Measurements from ENCODE around the gene CHTF8.
"Not testable (repeated sequence)": the region's sequence is repeated elsewhere in the genome, so short reads cannot be mapped to it uniquely, and the experiment has no call there.

Gene CHTF8

DNA sequence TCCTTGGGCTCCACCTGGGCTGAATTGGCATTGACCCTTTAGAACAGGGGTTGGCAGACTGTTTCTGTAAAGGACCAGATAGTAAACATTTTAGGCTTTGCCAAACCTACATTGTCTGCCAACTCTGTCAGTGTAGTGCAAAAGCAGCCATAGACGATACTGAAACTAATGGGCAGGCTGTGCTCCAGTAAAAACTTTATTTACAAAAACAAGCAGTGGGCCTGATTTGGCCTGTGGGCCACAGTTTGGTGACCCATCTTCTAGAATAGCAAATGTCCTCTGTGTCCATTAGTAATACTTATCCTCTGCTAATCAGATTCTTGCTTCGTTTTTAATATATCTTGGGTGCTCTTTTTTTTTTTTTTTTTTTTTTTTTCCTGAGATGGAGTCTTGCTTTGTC, 6.2 kb upstream of the CHTF8 start:
- DNase-seq (ENCODE audit: low read depth) = no peak

GRCh38 chr16:69133373-69133954, 1.1 kb upstream of the CHTF8 start:
- no peak for DNase-seq (ENCODE audit: low read depth)

DNA sequence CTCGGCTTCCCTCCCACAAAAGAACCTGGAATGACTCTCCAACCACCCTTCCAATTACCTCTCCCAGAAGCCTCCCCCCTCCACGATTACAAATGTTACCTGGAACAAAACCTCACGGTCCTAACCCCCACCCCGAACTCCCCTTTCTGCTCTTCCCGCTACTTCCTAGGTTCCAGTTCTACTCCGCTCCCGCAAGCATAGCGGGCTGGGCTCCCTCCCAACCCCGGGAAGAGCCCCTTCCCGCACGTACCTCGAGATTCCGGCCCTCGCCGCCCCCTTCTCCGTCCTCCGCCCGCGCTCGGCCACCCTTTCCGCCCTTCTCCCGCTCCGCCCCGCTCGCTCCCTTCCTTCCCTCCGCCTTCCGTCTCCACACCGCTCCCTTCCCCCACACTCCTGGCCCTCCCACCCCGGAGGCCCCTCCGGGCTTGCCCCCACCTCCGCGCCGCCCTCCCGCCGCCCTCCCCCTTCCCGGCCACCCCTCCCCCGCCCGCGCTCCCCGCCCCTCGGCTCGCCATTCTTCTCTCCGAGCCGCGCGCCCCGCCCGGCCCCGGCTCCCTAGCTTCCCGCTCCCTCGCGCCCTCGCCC, 457 bp downstream of the CHTF8 start:
- peak; percentile 83 for DNase-seq (ENCODE audit: low read depth)

DNA sequence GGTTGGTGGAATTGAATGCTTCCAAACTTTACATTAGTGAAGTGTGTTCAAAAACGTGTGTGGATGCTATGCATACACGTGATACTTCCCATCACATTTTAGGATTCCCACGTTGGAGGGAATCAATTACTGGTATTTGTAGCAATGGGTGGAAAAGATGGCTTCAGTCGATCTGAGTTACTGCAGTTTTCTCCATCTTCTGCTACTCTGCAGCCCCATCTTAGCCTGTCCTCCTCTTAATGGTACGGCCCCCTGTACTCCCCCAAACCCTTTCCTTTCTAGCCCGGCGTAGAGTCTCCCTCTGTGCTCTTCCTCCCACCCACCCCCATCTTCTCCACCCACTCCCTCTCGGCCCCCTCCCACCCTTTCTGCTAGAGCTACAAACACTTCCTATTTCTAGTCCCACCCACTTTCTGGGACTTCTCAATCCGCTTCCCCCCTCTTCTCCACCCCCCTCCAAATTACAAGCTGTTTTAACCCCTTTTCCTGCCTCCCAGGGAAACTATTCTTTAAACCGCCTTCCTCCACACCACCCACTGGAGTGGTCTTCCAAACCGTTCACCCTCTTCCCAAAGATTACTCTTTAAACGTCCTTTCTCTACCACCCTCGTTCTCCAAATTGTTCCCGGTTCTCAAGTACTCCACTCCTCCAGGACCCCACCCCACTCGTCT, 1.1 kb downstream of the CHTF8 start:
- no peak for DNase-seq (ENCODE audit: low read depth)

GRCh38 chr16:69130461-69130860, 1.9 kb downstream of the CHTF8 start:
- DNase-seq (ENCODE audit: low read depth) = no peak

GRCh38 chr16:69127966-69128510, 4.3 kb downstream of the CHTF8 start:
- no peak for DNase-seq (ENCODE audit: low read depth)

DNA sequence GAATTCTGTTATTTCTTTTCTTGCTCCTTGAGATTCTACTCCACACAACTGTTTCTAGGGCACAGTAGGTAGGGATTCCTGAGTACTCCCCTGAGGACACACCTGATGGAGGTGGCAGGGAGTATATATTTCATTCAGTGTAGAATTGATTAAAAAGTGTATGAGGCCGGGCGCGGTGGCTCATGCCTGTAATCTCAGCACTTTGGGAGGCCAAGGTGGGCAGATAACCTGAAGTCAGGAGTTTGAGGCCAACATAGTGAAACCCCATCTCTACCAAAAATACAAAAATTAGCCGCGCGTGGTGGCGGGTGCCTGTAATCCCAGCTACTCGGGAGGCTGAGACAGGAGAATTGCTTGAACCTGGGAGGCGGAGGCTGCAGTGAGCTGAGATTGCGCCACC, 5.6 kb downstream of the CHTF8 start:
- DNase-seq (ENCODE audit: low read depth) = not testable (repeated sequence)

GRCh38 chr16:69126221-69126620, 6.2 kb downstream of the CHTF8 start:
- no peak for DNase-seq (ENCODE audit: low read depth)

DNA sequence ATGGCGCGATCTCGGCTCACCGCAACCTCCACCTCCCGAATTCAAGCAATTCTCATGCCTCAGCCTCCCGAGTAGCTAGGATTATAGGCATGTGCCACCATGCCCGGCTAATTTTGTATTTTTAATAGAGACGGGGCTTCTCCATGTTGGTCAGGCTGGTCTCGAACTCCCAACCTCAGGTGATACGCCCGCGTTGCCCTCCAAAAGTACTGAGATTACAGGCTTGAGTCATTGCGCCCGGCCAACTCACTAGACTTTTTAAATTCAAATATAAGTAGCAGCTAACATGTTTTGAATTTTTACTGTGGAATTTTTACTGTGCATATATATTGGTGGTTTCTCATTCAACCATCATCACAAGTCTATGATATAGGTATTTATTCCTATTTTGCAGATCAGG, 7.4 kb downstream of the CHTF8 start:
- not testable (repeated sequence) for DNase-seq (ENCODE audit: low read depth)

DNA sequence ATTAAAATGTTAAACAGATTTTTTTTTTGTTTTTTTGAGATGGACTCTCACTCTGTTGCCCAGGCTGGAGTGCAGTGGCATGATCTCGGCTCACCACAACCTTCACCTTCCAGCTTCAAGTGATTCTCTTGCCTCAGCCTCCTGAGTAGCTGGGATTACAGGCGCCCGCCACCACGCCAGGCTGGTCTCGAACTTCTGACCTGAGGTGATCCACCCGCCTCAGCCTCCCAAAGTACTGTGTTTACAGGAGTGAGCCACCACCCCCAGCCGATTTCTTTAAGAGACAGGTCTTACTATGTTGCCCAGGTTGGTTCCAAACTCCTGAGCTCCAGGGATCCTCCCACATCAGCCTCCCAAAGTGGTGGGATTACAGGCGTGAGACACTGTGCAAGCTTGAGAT, 8.0 kb downstream of the CHTF8 start:
- not testable (repeated sequence) for DNase-seq (ENCODE audit: low read depth)

DNA sequence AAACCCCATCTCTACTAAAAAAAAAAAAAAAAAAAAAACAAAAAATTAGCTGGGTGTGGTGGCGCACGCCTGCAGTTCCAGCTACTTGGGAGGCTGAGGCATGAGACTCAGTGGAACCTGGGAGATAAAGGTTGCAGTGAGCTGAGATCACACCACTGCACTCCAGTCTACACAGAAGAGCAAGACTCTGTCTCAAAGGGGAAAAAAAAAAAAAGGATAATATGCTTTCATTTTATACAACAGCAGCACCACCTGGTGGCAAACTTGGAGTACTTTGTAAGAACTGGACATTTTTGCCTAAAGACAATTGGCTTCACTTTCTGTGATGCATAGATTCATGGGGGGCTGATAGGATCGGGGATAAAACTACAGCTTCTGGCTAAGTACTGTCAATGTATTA, 8.5 kb downstream of the CHTF8 start:
- DNase-seq (ENCODE audit: low read depth) = peak; percentile 55

- no peak for DNase-seq (ENCODE audit: low read depth)
Observed at GRCh38 chr16:69120096-69120664, 12.2 kb downstream of the CHTF8 start.

DNA sequence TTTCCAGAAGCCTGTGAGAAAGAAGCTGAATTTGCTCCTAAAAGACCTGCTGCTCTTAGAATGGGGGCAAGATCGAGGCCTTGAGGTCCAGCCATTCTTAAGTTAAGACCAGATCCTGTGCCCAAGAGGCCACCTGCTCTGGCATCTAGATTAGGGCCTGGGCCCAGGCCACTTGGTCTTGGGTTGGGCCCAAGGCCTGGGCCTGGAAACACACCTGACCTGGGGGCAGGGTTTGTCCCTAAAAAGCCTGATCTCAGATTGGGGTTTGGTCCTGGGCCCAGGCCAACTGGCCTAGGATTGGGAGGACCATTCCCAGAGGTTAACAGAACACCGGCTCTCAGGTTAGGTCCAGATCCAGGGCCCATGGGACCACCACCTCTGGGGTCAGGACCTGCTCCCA, 12.9 kb downstream of the CHTF8 start:
- no peak for DNase-seq (ENCODE audit: low read depth)

- DNase-seq (ENCODE audit: low read depth) = no peak
Observed at GRCh38 chr16:69118994-69119393, 13.4 kb downstream of the CHTF8 start.

DNA sequence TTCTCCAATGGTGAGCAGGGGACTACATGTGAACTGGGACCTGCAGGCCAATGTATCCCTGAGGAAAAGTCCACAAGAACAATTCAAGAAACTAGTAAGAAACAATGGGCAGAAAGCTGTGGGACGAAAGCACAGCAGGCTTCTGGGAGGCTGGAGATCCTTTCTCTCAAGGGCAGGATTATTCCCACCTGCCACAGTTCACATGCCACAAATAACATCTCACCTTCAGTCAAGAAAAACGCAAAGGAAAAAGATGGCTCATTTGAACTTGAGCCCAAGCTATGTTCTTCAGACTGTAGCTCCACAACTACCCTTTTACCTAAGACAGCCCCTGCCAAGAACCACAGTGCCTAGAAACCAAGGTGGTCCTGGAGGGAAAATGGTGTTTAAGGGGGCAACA, 13.9 kb downstream of the CHTF8 start:
- DNase-seq (ENCODE audit: low read depth) = no peak

- no peak for DNase-seq (ENCODE audit: low read depth)
Observed at GRCh38 chr16:69116906-69117305, 15.5 kb downstream of the CHTF8 start.

DNA sequence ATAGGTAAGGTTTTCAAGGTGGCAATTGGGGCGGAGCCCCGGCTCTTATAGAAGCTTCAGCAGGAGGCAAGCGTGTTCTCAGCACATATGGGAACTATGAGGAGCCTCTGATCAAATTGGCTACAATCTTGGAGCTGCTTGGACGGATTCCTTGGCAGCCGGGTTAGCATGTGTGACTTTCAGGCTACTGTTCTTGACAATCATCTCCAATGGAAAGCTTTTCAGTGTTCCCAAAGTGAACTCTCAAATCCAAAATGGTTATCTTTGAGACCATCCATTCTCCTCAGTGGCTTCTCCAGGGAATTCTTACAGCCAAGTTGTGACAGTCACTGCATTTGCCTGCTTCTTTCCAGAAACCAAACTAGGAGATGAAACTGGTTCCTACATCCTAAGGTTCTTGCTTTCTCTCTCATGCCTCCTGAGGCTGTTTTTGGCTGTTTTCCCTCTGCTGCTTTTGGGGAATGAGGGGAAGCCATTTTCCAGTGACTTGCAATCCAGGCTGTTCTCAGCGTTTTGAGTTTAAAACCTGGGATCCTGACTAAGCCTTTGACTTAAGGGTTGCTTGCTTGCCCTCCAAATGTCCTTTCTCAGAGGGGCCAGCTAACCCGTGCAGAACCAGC, 16.0 kb downstream of the CHTF8 start:
- DNase-seq (ENCODE audit: low read depth) = no peak

DNA sequence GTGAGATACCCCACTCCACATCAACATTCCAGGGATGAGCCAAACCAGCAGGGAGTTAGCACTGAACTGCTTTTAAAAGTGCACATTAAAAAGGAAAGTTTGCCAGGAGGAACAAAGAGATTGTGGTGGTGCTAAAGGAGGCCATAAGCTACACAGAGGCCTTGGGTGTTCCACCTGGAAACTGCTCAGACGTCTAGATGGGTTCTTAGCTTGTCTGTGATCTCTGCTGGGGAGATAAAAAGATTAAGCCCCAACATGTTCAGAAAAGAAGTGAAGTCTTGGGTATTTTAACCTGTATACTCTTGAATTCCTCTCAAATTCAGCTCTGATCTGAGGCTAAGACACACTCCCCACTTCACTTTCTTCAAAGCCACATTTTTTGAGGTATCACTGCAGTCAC, 16.6 kb downstream of the CHTF8 start:
- no peak for DNase-seq (ENCODE audit: low read depth)

- DNase-seq (ENCODE audit: low read depth) = no peak
Observed at GRCh38 chr16:69115361-69115760, 17.0 kb downstream of the CHTF8 start.

- DNase-seq (ENCODE audit: low read depth) = no peak
Observed at GRCh38 chr16:69114976-69115355, 17.4 kb downstream of the CHTF8 start.

DNA sequence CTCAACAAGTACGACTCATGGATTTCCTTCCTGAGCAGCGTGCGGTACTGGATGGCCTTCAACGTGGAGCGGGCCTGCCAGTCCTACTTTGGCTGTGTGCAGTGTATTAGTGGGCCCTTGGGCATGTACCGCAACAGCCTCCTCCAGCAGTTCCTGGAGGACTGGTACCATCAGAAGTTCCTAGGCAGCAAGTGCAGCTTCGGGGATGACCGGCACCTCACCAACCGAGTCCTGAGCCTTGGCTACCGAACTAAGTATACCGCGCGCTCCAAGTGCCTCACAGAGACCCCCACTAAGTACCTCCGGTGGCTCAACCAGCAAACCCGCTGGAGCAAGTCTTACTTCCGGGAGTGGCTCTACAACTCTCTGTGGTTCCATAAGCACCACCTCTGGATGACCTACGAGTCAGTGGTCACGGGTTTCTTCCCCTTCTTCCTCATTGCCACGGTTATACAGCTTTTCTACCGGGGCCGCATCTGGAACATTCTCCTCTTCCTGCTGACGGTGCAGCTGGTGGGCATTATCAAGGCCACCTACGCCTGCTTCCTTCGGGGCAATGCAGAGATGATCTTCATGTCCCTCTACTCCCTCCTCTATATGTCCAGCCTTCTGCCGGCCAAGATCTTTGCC, 17.9 kb downstream of the CHTF8 start:
- no peak for DNase-seq (ENCODE audit: low read depth)

DNA sequence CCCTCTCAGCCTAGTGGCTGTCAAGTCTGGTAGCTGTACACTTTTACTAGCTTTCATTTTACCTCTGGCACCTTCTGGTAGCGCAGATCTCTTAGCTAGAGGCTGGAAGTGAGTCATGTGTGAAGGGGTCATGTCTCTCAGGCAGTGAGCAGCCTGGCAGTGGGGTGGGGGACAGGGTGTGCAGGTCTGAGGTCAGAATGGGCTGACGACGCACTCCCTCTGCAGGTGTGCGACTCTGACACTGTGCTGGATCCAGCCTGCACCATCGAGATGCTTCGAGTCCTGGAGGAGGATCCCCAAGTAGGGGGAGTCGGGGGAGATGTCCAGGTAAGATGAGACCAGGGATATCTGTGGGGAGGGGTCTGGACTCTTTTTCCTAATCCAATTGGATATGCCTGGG, 19.2 kb downstream of the CHTF8 start:
- DNase-seq (ENCODE audit: low read depth) = no peak
